GM12878 (cell line): ENCODE results near the gene TBC1D1. TPM values are rescaled to one million over a fixed set of nuclear protein-coding genes. Genes with fewer than 3 reads are reported as not detected.

Source experiments
- ATAC-seq: fragments of 200-7000 bp; cut with Tn5 transposase; 3 replicates; pipeline ENCODE4 v1.9.1; 2020; ENCODE audit warnings: mild to moderate bottlenecking, moderate library complexity
- BruUV-seq: library from RNA; stranded (reverse); fragments of 400-500 nt; replicated peaks from 2 replicates; lab custom pipeline; 2021; lab: Mats Ljungman, UMichigan
- CTCF ChIA-PET: fragments of 300-600 bp; sonication (Branson Sonifier 250); formaldehyde crosslinking; extraction: SDS; loops from one replicate; lab custom pipeline; 2021; ENCODE audit warnings: inconsistent platforms; lab: Yijun Ruan, JAX
- POLR2A ChIA-PET: fragments of 350-600 bp; formaldehyde crosslinking; extraction: SDS; loops from one replicate; lab custom pipeline; 2021; ENCODE audit warnings: inconsistent platforms; lab: Charles Lee
- RAD21 ChIA-PET: fragments of 300-600 bp; sonication (Branson Sonifier 250); formaldehyde crosslinking; loops from one replicate; lab custom pipeline; 2023; ENCODE audit warnings: antibody characterized with exemption; ENCODE audit not compliant: unreplicated experiment; lab: Charles Lee
- SMC1A ChIA-PET: fragments of 300-600 bp; sonication (Branson Sonifier 250); formaldehyde crosslinking; loops from one replicate; lab custom pipeline; 2023; ENCODE audit not compliant: unreplicated experiment, uncharacterized antibody; lab: Charles Lee
- DNase-seq: peaks from one replicate; pipeline ENCODE4 v3.0.0-alpha.2; 2011; ENCODE audit warnings: low read depth, low spot score
- FAIRE-seq: peaks from 3 replicates; lab custom pipeline; 2011; peaks lifted over from hg19 to GRCh38; lab: Jason Lieb, UNC
- H2AFZ ChIP-seq: 2 replicates; pipeline ENCODE4 v1.6.0; 2011; ENCODE audit warnings: low read depth, low read length, control low read depth; ENCODE audit not compliant: control insufficient read depth
- H3K27ac ChIP-seq: 2 replicates; pipeline ENCODE4 v1.5.1; 2011; ENCODE audit warnings: control low read depth; ENCODE audit not compliant: control insufficient read depth, insufficient read depth
- H3K27me3 ChIP-seq, 2 experiments: replicated peaks in 1 of 2; 2 replicates each; pipeline versions ENCODE4 v1.6.0 to v1.6.1; 2011; ENCODE audit warnings: low read length in 1 of 2; ENCODE audit not compliant: control insufficient read depth in 2 of 2, insufficient read depth in 2 of 2
- H3K36me3 ChIP-seq, 2 experiments: 2 replicates each; pipeline ENCODE4 v1.5.1; 2011; ENCODE audit warnings: low read length in 1 of 2; ENCODE audit not compliant: control insufficient read depth in 2 of 2, insufficient read depth in 2 of 2
- H3K4me1 ChIP-seq: 2 replicates; pipeline ENCODE4 v1.6.1; 2011; ENCODE audit warnings: mild to moderate bottlenecking, low read length, moderate library complexity, mixed read lengths; ENCODE audit not compliant: control insufficient read depth, insufficient read depth
- H3K4me2 ChIP-seq: 2 replicates; pipeline ENCODE4 v1.6.0; 2011; ENCODE audit warnings: control low read depth; ENCODE audit not compliant: control insufficient read depth, insufficient read depth
- H3K4me3 ChIP-seq: fragments of 200-600 bp; sonication (generic); 2 replicates; pipeline ENCODE4 v1.5.1; 2016
- H3K79me2 ChIP-seq: 2 replicates; pipeline ENCODE4 v1.6.0; 2011; ENCODE audit warnings: low read length; ENCODE audit not compliant: control insufficient read depth, insufficient read depth
- H3K9ac ChIP-seq: 2 replicates; pipeline ENCODE4 v1.8.0; 2011; ENCODE audit warnings: low read length, control low read depth, mixed read lengths; ENCODE audit not compliant: control insufficient read depth, insufficient read depth
- H3K9me3 ChIP-seq: replicated peaks from 3 replicates; pipeline ENCODE4 v1.5.1; 2011; ENCODE audit warnings: mild to moderate bottlenecking, low read length; ENCODE audit not compliant: control insufficient read depth, insufficient read depth
- H4K20me1 ChIP-seq: 2 replicates; pipeline ENCODE4 v1.6.0; 2011; ENCODE audit not compliant: control insufficient read depth, insufficient read depth
- CREM ChIP-seq: IDR thresholded peaks from 2 replicates; pipeline ENCODE4 v1.6.1; 2014; ENCODE audit warnings: antibody characterized with exemption, low read depth
- FOS ChIP-seq: IDR thresholded peaks from 3 replicates; pipeline ENCODE4 v1.6.1; 2011; ENCODE audit warnings: borderline replicate concordance; ENCODE audit not compliant: insufficient read length; ENCODE audit errors: extremely low read depth
- FOXM1 ChIP-seq: IDR thresholded peaks from 2 replicates; pipeline ENCODE4 v1.6.1; 2012; ENCODE audit warnings: low read depth, mild to moderate bottlenecking, inconsistent platforms, low read length, moderate library complexity
- IRF5 ChIP-seq: fragments of 450-650 bp; IDR thresholded peaks from 2 replicates; pipeline ENCODE4 v1.6.1; 2017; ENCODE audit warnings: borderline replicate concordance
- POLR2A ChIP-seq: IDR thresholded peaks from 2 replicates; pipeline ENCODE4 v1.6.1; 2011; ENCODE audit warnings: low read depth, mild to moderate bottlenecking, low read length
- SMARCA5 ChIP-seq: fragments of 450-650 bp; IDR thresholded peaks from 2 replicates; pipeline ENCODE4 v1.6.1; 2017; ENCODE audit warnings: mild to moderate bottlenecking
- SREBF2 ChIP-seq: IDR thresholded peaks from 2 replicates; pipeline ENCODE4 v1.6.1; 2012; ENCODE audit warnings: mild to moderate bottlenecking, low read length
- ZNF217 ChIP-seq: fragments of 450-650 bp; IDR thresholded peaks from 2 replicates; pipeline ENCODE4 v1.6.1; 2017; ENCODE audit warnings: antibody characterized with exemption, mild to moderate bottlenecking
- ZNF687 ChIP-seq: fragments of 450-650 bp; IDR thresholded peaks from 2 replicates; pipeline ENCODE4 v1.6.1; 2017; ENCODE audit warnings: mild to moderate bottlenecking, moderate library complexity
- WGBS: methylation state at CpG from one replicate; pipeline ENCODE4 v1.1.6; 2016; ENCODE audit warnings: low lambda C conversion rate; ENCODE audit not compliant: insufficient replicate concordance, insufficient coverage; ENCODE audit errors: missing lambda C conversion rate; 5-methylcytosine and 5-hydroxymethylcytosine counted together
- in situ Hi-C: fragments of 300-500 bp; cut with MboI; formaldehyde crosslinking; loops from 9 replicates; pipeline ENCODE4 v1.14.3; 2018; ENCODE audit warnings: mixed read lengths
- intact Hi-C: fragments of 100-400 bp; cut with micrococcal nuclease; formaldehyde crosslinking; loops from one replicate; pipeline ENCODE4 v1.14.2; 2022; ENCODE audit not compliant: unreplicated experiment
- polyA plus RNA-seq, 11 experiments: library from polyadenylated mRNA; depleted of rRNA in 4 of 11; unstranded in 6 of 11; stranded (reverse) in 5 of 11; fragments of >200 nt; fragmentation: Nextera tagmentation in 4 of 11; fragmentation: Illumina TruSeq in 1 of 11; extraction: Ambion mirVana in 4 of 11; extraction: Trizol in 1 of 11; gene quantifications; 1 replicate in 1 of 11; 2 replicates in 10 of 11; pipeline versions ENCODE4 v1.2.1 to v1.2.3, GENCODE V29; 2011 to 2016; ENCODE audit warnings: inconsistent platforms in 2 of 11, missing spikeins in 2 of 11, low read depth in 1 of 11
- total RNA-seq, 4 experiments: library from RNA; depleted of rRNA in 3 of 4; stranded (reverse); fragments of >200 nt in 3 of 4; fragmentation: Illumina TruSeq in 1 of 4; extraction: Trizol in 1 of 4; gene quantifications; 2 replicates each; pipeline versions ENCODE4 v1.2.1 to v1.2.3, GENCODE V29; 2013 to 2021

The TBC1D1 gene
- total and polyA plus RNA-seq, 10 of the 15 experiments (the other 5 are each of a cell fraction or from before 2014, with no cell fraction given), result 5.3 to 102 (median 57.8) TPM

DNA sequence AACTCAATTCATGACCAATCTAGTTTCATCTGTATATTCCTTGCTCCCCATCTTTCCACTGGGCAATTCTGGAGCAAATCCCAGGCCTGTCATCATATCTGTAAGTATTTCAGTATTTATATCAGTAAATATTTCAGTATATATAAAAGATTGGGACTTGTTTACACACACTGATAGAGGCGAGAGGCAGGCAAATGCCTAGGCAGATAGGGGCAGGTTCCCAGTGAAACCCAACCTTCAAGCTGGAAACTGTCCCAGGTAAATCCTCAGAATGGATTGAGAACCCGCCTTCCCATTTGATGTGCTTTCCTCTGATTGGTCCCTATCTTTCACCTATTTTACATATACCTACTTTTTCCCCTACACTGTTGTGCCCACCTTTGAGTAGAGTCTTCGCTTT, 23.8 kb upstream of the TBC1D1 start:
- ChIA-PET RAD21 (no interaction called here), POLR2A (no interaction called here), SMC1A (interaction anchor here (1.5 kb wide), 1 partner anchor 40 kb away, joined by 3 read pairs; no protein-coding TSS in a partner anchor), CTCF (no interaction called here)
- H2AFZ ChIP-seq, result no peak overlapping the region
- no peaks in the 10 kb centered on the region for H3K9me3 ChIP-seq
- no peak overlapping the region for H3K9ac ChIP-seq
- 94% methylated on average over 3 of the region's 3 CpGs for WGBS
- H3K79me2 ChIP-seq, result no peaks in the 10 kb centered on the region
- intact Hi-C loops (no loop called here), in situ Hi-C loops (no loop called here)
- no peaks in the 10 kb centered on the region; the same call in none of the 2 replicates for H3K4me1 ChIP-seq
- BruUV-seq, result no TSS peak
- no peaks in the 10 kb centered on the region for H3K27me3 ChIP-seq
- no peaks in the 10 kb centered on the region for H4K20me1 ChIP-seq
- no peaks in the 10 kb centered on the region; a peak in 2 of 4 replicates for H3K36me3 ChIP-seq
- H3K4me3 ChIP-seq, result no peak overlapping the region
- H3K27ac ChIP-seq, result no peak overlapping the region
- no peak for FAIRE-seq
- DNase-seq, result no peak
- TF ChIP-seq ZNF687, result no peak
- no peak for TF ChIP-seq FOXM1
- TF ChIP-seq POLR2A, result no peak
- TF ChIP-seq IRF5, result no peak
- no peak for TF ChIP-seq CREM
- no peak for TF ChIP-seq ZNF217
- no peak for TF ChIP-seq FOS
- TF ChIP-seq SMARCA5, result no peak
- TF ChIP-seq SREBF2, result no peak
- no peak overlapping the region for H3K4me2 ChIP-seq
- no peak for ATAC-seq
